Mesendoderm (in vitro differentiated cells): ENCODE data around the gene SCAMP5.

Source experiments
- DNase-seq: peaks from one replicate; pipeline ENCODE4 v3.0.0; 2013
- H2AK5ac ChIP-seq: 2 replicates; pipeline ENCODE4 v1.6.1; 2013; ENCODE audit warnings: low read length, inconsistent platforms
- H2BK120ac ChIP-seq: 2 replicates; pipeline ENCODE4 v1.6.1; 2013; ENCODE audit warnings: low read depth, mild to moderate bottlenecking, low read length, moderate library complexity, mixed read lengths
- H2BK15ac ChIP-seq: replicated peaks from 2 replicates; pipeline ENCODE4 v1.6.1; 2013; ENCODE audit warnings: low read depth, mild to moderate bottlenecking, moderate library complexity
- H2BK5ac ChIP-seq: 2 replicates; pipeline ENCODE4 v1.6.1; 2013; ENCODE audit warnings: low read length, inconsistent platforms
- H3K18ac ChIP-seq: 2 replicates; pipeline ENCODE4 v1.6.1; 2013; ENCODE audit warnings: mild to moderate bottlenecking, low read length, mixed read lengths
- H3K23ac ChIP-seq: one replicate; pipeline ENCODE4 v1.6.1; 2013; ENCODE audit warnings: low read length
- H3K27ac ChIP-seq: 2 replicates; pipeline ENCODE4 v1.5.1; 2013; ENCODE audit warnings: low read depth, mild to moderate bottlenecking, inconsistent platforms, low read length, moderate library complexity
- H3K27me3 ChIP-seq: 2 replicates; pipeline ENCODE4 v1.6.1; 2013; ENCODE audit warnings: low read length, control low read depth, mild to moderate bottlenecking, inconsistent platforms; ENCODE audit not compliant: insufficient read depth, poor library complexity
- H3K36me3 ChIP-seq: 2 replicates; pipeline ENCODE4 v1.6.1; 2013; ENCODE audit warnings: low read length, inconsistent platforms; ENCODE audit not compliant: control insufficient read depth, insufficient read depth
- H3K4ac ChIP-seq: one replicate; pipeline ENCODE4 v1.6.1; 2013; ENCODE audit warnings: low read depth, mild to moderate bottlenecking, low read length, moderate library complexity
- H3K4me1 ChIP-seq: 2 replicates; pipeline ENCODE4 v1.6.1; 2013; ENCODE audit warnings: low read depth, low read length, inconsistent platforms; ENCODE audit not compliant: control insufficient read depth
- H3K4me2 ChIP-seq: 2 replicates; pipeline ENCODE4 v1.6.1; 2013; ENCODE audit warnings: low read length
- H3K4me3 ChIP-seq: 2 replicates; pipeline ENCODE4 v1.5.1; 2013; ENCODE audit warnings: mild to moderate bottlenecking, low read length
- H3K56ac ChIP-seq: one replicate; pipeline ENCODE4 v1.6.1; 2013; ENCODE audit warnings: low read length
- H3K79me1 ChIP-seq: 2 replicates; pipeline ENCODE4 v1.6.1; 2013; ENCODE audit warnings: low read length, inconsistent platforms
- H3K79me2 ChIP-seq: 2 replicates; pipeline ENCODE4 v1.6.1; 2013; ENCODE audit warnings: mild to moderate bottlenecking, low read length; ENCODE audit not compliant: control insufficient read depth, insufficient read depth
- H3K9ac ChIP-seq: 2 replicates; pipeline ENCODE4 v1.6.1; 2013; ENCODE audit warnings: low read length, inconsistent platforms
- H4K5ac ChIP-seq: one replicate; pipeline ENCODE4 v1.6.1; 2013; ENCODE audit warnings: low read length
- H4K8ac ChIP-seq: one replicate; pipeline ENCODE4 v1.6.1; 2013; ENCODE audit warnings: low read depth, mild to moderate bottlenecking, control low read depth, low read length, moderate library complexity
- WGBS: extraction: QIAGEN DNeasy Blood & Tissue Kit; methylation state at CpG from one replicate; pipeline ENCODE4 v1.1.7; 2013; ENCODE audit warnings: low lambda C conversion rate, missing lambda C conversion rate; ENCODE audit not compliant: insufficient coverage; ENCODE audit errors: extremely low coverage; 5-methylcytosine and 5-hydroxymethylcytosine counted together

The SCAMP5 gene

DNA sequence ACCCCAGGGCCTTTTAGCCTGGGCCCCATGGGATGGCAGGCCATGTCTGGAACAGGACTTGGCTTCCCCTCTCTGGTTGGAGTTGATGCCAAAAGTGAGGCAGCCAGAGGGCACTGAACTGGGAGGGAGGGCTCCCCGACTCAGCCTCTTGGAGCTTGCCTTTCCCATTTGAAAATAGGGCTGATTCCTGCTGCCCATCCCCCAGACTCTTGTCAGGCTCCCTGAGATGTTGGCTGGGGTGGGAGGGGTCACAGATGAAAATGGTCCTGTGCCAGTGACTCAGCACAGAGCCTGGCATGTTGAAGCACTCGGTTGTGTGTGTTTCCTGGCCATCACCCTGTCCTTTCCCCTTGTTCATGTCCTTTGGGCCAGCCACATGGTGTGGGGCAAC, 34.7 kb downstream of the SCAMP5 start:
- DNase-seq, result peak; percentile 39
- Histone ChIP-seq H3K4me1 (peaks cover 8% of the 10 kb centered on the region), H3K4me2 (no peak overlapping the region), H2BK120ac (no peak overlapping the region), H2BK5ac (no peak overlapping the region), H3K79me2 (no peaks in the 10 kb centered on the region), H3K4me3 (no peak overlapping the region), H3K23ac (peak overlapping the region; percentile 36), H2AK5ac (peak overlapping the region; percentile 24), H3K79me1 (peaks cover 2% of the 10 kb centered on the region), H4K8ac (no peak overlapping the region), H3K4ac (no peak overlapping the region), H2BK15ac (no peak overlapping the region), H3K27ac (no peak overlapping the region), H3K18ac (no peak overlapping the region), H3K56ac (peak overlapping the region; percentile 84), H3K27me3 (no peaks in the 10 kb centered on the region), H4K5ac (no peak overlapping the region), H3K9ac (peak overlapping the region; percentile 44), H3K36me3 (no peaks in the 10 kb centered on the region)
- WGBS, result no CpG with 5 or more reads among the region's 2 CpGs

- WGBS, result no CpG with 5 or more reads among the region's 4 CpGs
- H3K4me1 ChIP-seq, result peaks cover 8% of the 10 kb centered on the region
- H3K79me2 ChIP-seq, result no peaks in the 10 kb centered on the region
- H3K36me3 ChIP-seq, result no peaks in the 10 kb centered on the region
- no peak overlapping the region for H3K27ac ChIP-seq
- no peak overlapping the region for H3K4me3 ChIP-seq
- no peak overlapping the region for H3K4me2 ChIP-seq
- H3K9ac ChIP-seq, result no peak overlapping the region
- no peak overlapping the region for H4K5ac ChIP-seq
- H3K18ac ChIP-seq, result no peak overlapping the region
- no peak overlapping the region for H2BK15ac ChIP-seq
- no peak overlapping the region for H2BK5ac ChIP-seq
- H3K4ac ChIP-seq, result no peak overlapping the region
- DNase-seq, result peak; percentile 60
- peak overlapping the region; percentile 84 for H3K56ac ChIP-seq
- no peaks in the 10 kb centered on the region for H3K27me3 ChIP-seq
- H2BK120ac ChIP-seq, result no peak overlapping the region
- H3K23ac ChIP-seq, result no peak overlapping the region
- H2AK5ac ChIP-seq, result no peak overlapping the region
- H3K79me1 ChIP-seq, result peaks cover 2% of the 10 kb centered on the region
- no peak overlapping the region for H4K8ac ChIP-seq
Measured at GRCh38 chr15:75030424-75030823, 35.1 kb downstream of the SCAMP5 start.

GRCh38 chr15:75031848-75032247, 36.5 kb downstream of the SCAMP5 start:
- Histone ChIP-seq H3K4ac (no peak overlapping the region), H4K8ac (no peak overlapping the region), H3K36me3 (no peaks in the 10 kb centered on the region), H3K56ac (no peak overlapping the region), H3K18ac (no peak overlapping the region), H2BK120ac (no peak overlapping the region), H3K79me1 (peaks cover 2% of the 10 kb centered on the region), H2AK5ac (no peak overlapping the region), H3K9ac (no peak overlapping the region), H3K79me2 (no peaks in the 10 kb centered on the region), H3K27ac (no peak overlapping the region), H3K4me2 (no peak overlapping the region), H4K5ac (no peak overlapping the region), H3K27me3 (no peaks in the 10 kb centered on the region), H2BK5ac (no peak overlapping the region), H3K4me1 (peaks cover 8% of the 10 kb centered on the region), H3K23ac (no peak overlapping the region), H3K4me3 (no peak overlapping the region), H2BK15ac (no peak overlapping the region)
- no CpG with 5 or more reads among the region's 4 CpGs for WGBS
- peak; percentile 38 for DNase-seq

DNA sequence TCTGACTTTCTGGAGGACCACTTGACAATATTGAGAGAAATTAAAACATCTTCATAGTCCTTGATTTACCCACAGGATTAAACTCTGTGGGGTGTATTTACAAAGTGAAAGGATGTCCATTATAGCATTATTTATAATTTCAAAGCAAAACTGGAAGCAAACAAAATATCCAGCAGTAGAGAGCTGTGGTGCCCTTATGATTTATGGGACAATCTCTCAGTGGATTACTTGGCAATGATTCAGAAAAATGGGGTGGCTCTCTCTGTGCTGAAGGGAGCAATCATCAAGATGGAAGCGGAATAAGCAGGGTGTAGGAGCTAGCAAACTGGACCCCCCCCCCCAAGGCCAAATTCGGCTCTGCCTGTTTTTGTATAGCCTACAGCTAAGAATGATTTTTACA, 37.0 kb downstream of the SCAMP5 start:
- H2AK5ac ChIP-seq, result no peak overlapping the region
- DNase-seq, result no peak
- no peak overlapping the region for H2BK120ac ChIP-seq
- H4K5ac ChIP-seq, result no peak overlapping the region
- peaks cover 2% of the 10 kb centered on the region for H3K79me1 ChIP-seq
- WGBS, result no CpG with 5 or more reads among the region's 2 CpGs
- H3K56ac ChIP-seq, result no peak overlapping the region
- no peak overlapping the region for H3K9ac ChIP-seq
- H2BK5ac ChIP-seq, result no peak overlapping the region
- H2BK15ac ChIP-seq, result no peak overlapping the region
- no peak overlapping the region for H3K4me2 ChIP-seq
- H3K18ac ChIP-seq, result no peak overlapping the region
- H3K4me1 ChIP-seq, result peaks cover 8% of the 10 kb centered on the region
- no peak overlapping the region for H4K8ac ChIP-seq
- H3K4me3 ChIP-seq, result no peak overlapping the region
- no peak overlapping the region for H3K23ac ChIP-seq
- H3K36me3 ChIP-seq, result no peaks in the 10 kb centered on the region
- H3K4ac ChIP-seq, result no peak overlapping the region
- H3K79me2 ChIP-seq, result no peaks in the 10 kb centered on the region
- no peak overlapping the region for H3K27ac ChIP-seq
- H3K27me3 ChIP-seq, result no peaks in the 10 kb centered on the region

GRCh38 chr15:75033809-75034208, 38.4 kb downstream of the SCAMP5 start:
- Histone ChIP-seq H2BK5ac (no peak overlapping the region), H3K79me2 (no peaks in the 10 kb centered on the region), H2BK15ac (no peak overlapping the region), H3K4ac (no peak overlapping the region), H3K9ac (no peak overlapping the region), H3K4me3 (no peak overlapping the region), H3K79me1 (peaks cover 2% of the 10 kb centered on the region), H2AK5ac (no peak overlapping the region), H3K27ac (no peak overlapping the region), H4K5ac (no peak overlapping the region), H3K36me3 (no peaks in the 10 kb centered on the region), H3K4me2 (no peak overlapping the region), H4K8ac (no peak overlapping the region), H3K23ac (no peak overlapping the region), H3K56ac (no peak overlapping the region), H3K4me1 (peaks cover 8% of the 10 kb centered on the region), H3K27me3 (no peaks in the 10 kb centered on the region), H2BK120ac (no peak overlapping the region), H3K18ac (no peak overlapping the region)
- DNase-seq, result peak; percentile 42
- WGBS, result no CpG with 5 or more reads among the region's 6 CpGs

- Histone ChIP-seq H2BK120ac (no peak overlapping the region), H3K56ac (no peak overlapping the region), H3K4me2 (no peak overlapping the region), H2AK5ac (no peak overlapping the region), H4K5ac (no peak overlapping the region), H3K79me1 (peaks cover 4% of the 10 kb centered on the region), H2BK5ac (no peak overlapping the region), H3K23ac (no peak overlapping the region), H3K36me3 (no peaks in the 10 kb centered on the region), H3K27ac (no peak overlapping the region), H4K8ac (no peak overlapping the region), H3K79me2 (no peaks in the 10 kb centered on the region), H3K27me3 (no peaks in the 10 kb centered on the region), H3K18ac (no peak overlapping the region), H3K4me1 (peaks cover 8% of the 10 kb centered on the region), H2BK15ac (no peak overlapping the region), H3K4ac (no peak overlapping the region), H3K9ac (no peak overlapping the region), H3K4me3 (no peak overlapping the region)
- WGBS, result no CpG with 5 or more reads among the region's 8 CpGs
- no peak for DNase-seq
Measured at GRCh38 chr15:75034615-75035014, 39.3 kb downstream of the SCAMP5 start.
